SK-N-MC (cell line): ENCODE data around the gene MED22.

ENCODE experiments used
- EZH2 ChIP-seq: fragments of 200-600 bp; sonication (generic); IDR thresholded peaks from one replicate; pipeline ENCODE4 v1.6.1; 2017; ENCODE audit warnings: antibody characterized with exemption
- POLR2AphosphoS5 ChIP-seq: IDR thresholded peaks from 2 replicates; pipeline ENCODE4 v1.6.1; 2012; ENCODE audit warnings: mild to moderate bottlenecking, low read depth, low read length, borderline replicate concordance

DNA sequence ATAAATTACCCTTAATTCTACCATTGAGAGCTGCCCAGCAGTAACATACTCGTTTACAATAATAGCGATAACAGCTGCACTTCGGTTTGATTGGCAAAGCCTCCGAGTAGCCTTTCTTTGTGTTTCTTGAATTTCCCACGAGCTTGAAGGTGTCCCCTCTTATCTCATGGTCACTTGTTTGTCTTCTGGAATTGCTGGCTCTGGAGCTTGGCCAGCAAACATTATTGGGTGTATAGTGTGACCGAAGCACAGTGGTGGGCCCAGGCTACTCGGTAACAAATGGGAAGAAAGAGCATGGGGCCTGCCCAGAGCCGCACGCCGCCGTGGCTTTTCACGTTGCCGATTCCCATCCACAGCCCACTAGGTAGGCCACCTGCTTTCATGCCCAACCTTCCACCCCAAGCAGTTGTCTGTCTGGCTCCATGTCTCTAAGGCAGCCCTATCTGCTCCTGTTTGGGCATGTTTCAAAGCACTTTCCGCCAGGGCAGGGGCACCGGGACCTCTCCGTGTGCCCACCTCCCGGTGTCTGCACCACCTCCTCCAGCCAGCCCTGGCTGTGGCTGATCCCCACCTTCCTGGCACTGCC lies 36.9 kb upstream of the MED22 start:
- TF ChIP-seq POLR2AphosphoS5: no peak
- TF ChIP-seq EZH2: no peak
